ENCODE data around the gene NPC1. TPM values are rescaled to one million over a fixed set of nuclear protein-coding genes. Genes with fewer than 3 reads are reported as not detected.
A peak's percentile ranks its signal among the peaks of the same experiment; 100 is the strongest.

Gene NPC1
- total and polyA plus RNA-seq, 2 donors (not counting 3 experiments of a cell fraction or from before 2014, with no cell fraction given): 40.6 to 45.2 TPM

GRCh38 chr18:23498877-23499276 is 87.4 kb downstream of the NPC1 start:
- no peak overlapping the region for H3K4me3 ChIP-seq (replicated peaks in 1 of 3; ENCODE audit: insufficient read depth in 1 of 3, low read depth in 1 of 3, low read length in 3 of 3)
- CTCF ChIA-PET: interaction anchor here (0.6 to 3.8 kb wide), 42 partner anchors 8 to 566 kb away, joined by 3 to 71 read pairs (median 4); partner anchors contain the start of genes RBBP8 and RIOK3
- POLR2A ChIA-PET: no interaction called here
- dilution Hi-C loops (cut with MboI; ENCODE audit: extremely low pct_ligation_motif_present, low sequenced_read_pairs) (no loop called here), intact Hi-C loops (cut with micrococcal nuclease) (no loop called here)
- H4K20me1 ChIP-seq (replicated peaks; ENCODE audit: control insufficient read depth, extremely low read depth, insufficient read depth, low read length): no peaks in the 10 kb centered on the region
- no peaks in the 10 kb centered on the region for H3K9me3 ChIP-seq (replicated peaks; ENCODE audit: control insufficient read depth, insufficient read depth, low read length)
- DNase-seq (ENCODE audit: low read depth, low spot score) (peak; percentile 54), FAIRE-seq (peak; percentile 77)
- no peak overlapping the region for H2AFZ ChIP-seq (ENCODE audit: low read depth, low read length)
- peaks cover 8% of the 10 kb centered on the region for H3K4me1 ChIP-seq (ENCODE audit: control insufficient read depth, extremely low read depth, insufficient read depth, low read length)
- H3K9ac ChIP-seq (replicated peaks; ENCODE audit: extremely low read depth, insufficient read depth, low read length): no peak overlapping the region
- no TSS peak for BruUV-seq (replicated peaks)
- H3K9me1 ChIP-seq (replicated peaks; ENCODE audit: control insufficient read depth, extremely low read depth, insufficient read depth, low read length): no peaks in the 10 kb centered on the region
- H3K36me3 ChIP-seq (ENCODE audit: control insufficient read depth in 2 of 2, extremely low read depth in 1 of 2, insufficient read depth in 2 of 2, low read length in 2 of 2): no peaks in the 10 kb centered on the region
- peak; percentile 91 to 93 for TF ChIP-seq CTCF (IDR thresholded peaks at IDR 0.05; ENCODE audit: extremely low read depth in 1 of 2, insufficient read depth in 1 of 2, low read depth in 1 of 2, low read length in 2 of 2)
- TF ChIP-seq EZH2 (IDR thresholded peaks at IDR 0.05; ENCODE audit: borderline replicate concordance, low read depth, low read length, severe bottlenecking): no peak
- no peak for TF ChIP-seq GATA2 (IDR thresholded peaks at IDR 0.05; ENCODE audit: insufficient read depth, insufficient read length, low read depth, low read length)
- H3K27me3 ChIP-seq (ENCODE audit: control insufficient read depth in 2 of 2, insufficient read depth in 2 of 2, low read length in 2 of 2): no peaks in the 10 kb centered on the region
- H3K4me2 ChIP-seq (ENCODE audit: insufficient read depth, low read length): no peak overlapping the region
- H3K79me2 ChIP-seq (ENCODE audit: control insufficient read depth, insufficient read depth, low read length): peaks cover 3% of the 10 kb centered on the region
- no peak overlapping the region for H3K27ac ChIP-seq (ENCODE audit: insufficient read depth, low read depth, low read length)

GRCh38 chr18:23498117-23498516 is 88.2 kb downstream of the NPC1 start:
- ChIA-PET CTCF (interaction anchor here (0.6 to 3.8 kb wide), 41 partner anchors 8 to 565 kb away, joined by 3 to 71 read pairs (median 4); partner anchors contain the start of genes RBBP8 and RIOK3), POLR2A (no interaction called here)
- TF ChIP-seq POLR2A (IDR thresholded peaks at IDR 0.05; ENCODE audit: low read depth, low read length) (no peak), MYC (IDR thresholded peaks at IDR 0.05; ENCODE audit: low read depth, low read length) (no peak), FOS (IDR thresholded peaks at IDR 0.05; ENCODE audit: borderline replicate concordance, insufficient read depth, low read length) (no peak), POLR2AphosphoS5 (IDR thresholded peaks at IDR 0.05; ENCODE audit: insufficient read depth, low read depth, low read length) (no peak), GATA2 (IDR thresholded peaks at IDR 0.05; ENCODE audit: insufficient read depth, insufficient read length, low read depth, low read length) (no peak), MAX (IDR thresholded peaks at IDR 0.05; ENCODE audit: insufficient read depth, insufficient read length) (no peak), JUN (IDR thresholded peaks at IDR 0.05; ENCODE audit: borderline replicate concordance, insufficient read depth, insufficient read length, low read depth) (no peak), CTCF (IDR thresholded peaks at IDR 0.05; ENCODE audit: extremely low read depth in 1 of 2, insufficient read depth in 1 of 2, low read depth in 1 of 2, low read length in 2 of 2) (no peak), EZH2 (IDR thresholded peaks at IDR 0.05; ENCODE audit: borderline replicate concordance, low read depth, low read length, severe bottlenecking) (no peak)
- H3K4me2 ChIP-seq (ENCODE audit: insufficient read depth, low read length): no peak overlapping the region
- no peaks in the 10 kb centered on the region for H4K20me1 ChIP-seq (replicated peaks; ENCODE audit: control insufficient read depth, extremely low read depth, insufficient read depth, low read length)
- FAIRE-seq (no peak), DNase-seq (ENCODE audit: low read depth, low spot score) (no peak)
- no peak overlapping the region for H2AFZ ChIP-seq (ENCODE audit: low read depth, low read length)
- no peak overlapping the region for H3K4me3 ChIP-seq (replicated peaks in 1 of 3; ENCODE audit: insufficient read depth in 1 of 3, low read depth in 1 of 3, low read length in 3 of 3)
- intact Hi-C loops (cut with micrococcal nuclease): no loop called here
- peaks cover 7% of the 10 kb centered on the region for H3K4me1 ChIP-seq (ENCODE audit: control insufficient read depth, extremely low read depth, insufficient read depth, low read length)
- H3K36me3 ChIP-seq (ENCODE audit: control insufficient read depth in 2 of 2, extremely low read depth in 1 of 2, insufficient read depth in 2 of 2, low read length in 2 of 2): no peaks in the 10 kb centered on the region
- no peak overlapping the region for H3K27ac ChIP-seq (ENCODE audit: insufficient read depth, low read depth, low read length)
- H3K9me1 ChIP-seq (replicated peaks; ENCODE audit: control insufficient read depth, extremely low read depth, insufficient read depth, low read length): no peaks in the 10 kb centered on the region
- dilution Hi-C loops (cut with MboI; ENCODE audit: extremely low pct_ligation_motif_present, low sequenced_read_pairs): no loop called here
- BruUV-seq (replicated peaks): no TSS peak
- no peak overlapping the region for H3K9ac ChIP-seq (replicated peaks; ENCODE audit: extremely low read depth, insufficient read depth, low read length)
- no peaks in the 10 kb centered on the region for H3K79me2 ChIP-seq (ENCODE audit: control insufficient read depth, insufficient read depth, low read length)
- no peaks in the 10 kb centered on the region for H3K27me3 ChIP-seq (ENCODE audit: control insufficient read depth in 2 of 2, insufficient read depth in 2 of 2, low read length in 2 of 2)
- no peaks in the 10 kb centered on the region for H3K9me3 ChIP-seq (replicated peaks; ENCODE audit: control insufficient read depth, insufficient read depth, low read length)

All from endothelial cell of umbilical vein (primary cell).